Measurements from ENCODE around the gene PRSS21.

The PRSS21 gene

GRCh38 chr16:2819939-2820835, 3.1 kb downstream of the PRSS21 start:
- Histone ChIP-seq H3K27ac (ENCODE audit: low read length) (no peak overlapping the region), H3K9me3 (ENCODE audit: control insufficient read depth in 2 of 2, low read length in 2 of 2) (no peaks in the 10 kb centered on the region), H3K27me3 (ENCODE audit: control insufficient read depth in 1 of 2, insufficient read depth in 2 of 2, low read length in 2 of 2) (peaks cover 11 to 14% of the 10 kb centered on the region in 2 donors), H3K9ac (ENCODE audit: low read length in 2 of 2) (no peak overlapping the region), H3K4me3 (ENCODE audit: low read length in 2 of 2) (no peak overlapping the region), H3K4me1 (ENCODE audit: control insufficient read depth, insufficient read depth, low read length) (no peaks in the 10 kb centered on the region), H3K36me3 (ENCODE audit: control insufficient read depth in 2 of 2, insufficient read depth in 2 of 2, low read length in 2 of 2) (no peaks in the 10 kb centered on the region)

- H3K4me1 ChIP-seq (ENCODE audit: control insufficient read depth, insufficient read depth, low read length), result no peaks in the 10 kb centered on the region
- H3K27me3 ChIP-seq (ENCODE audit: control insufficient read depth in 1 of 2, insufficient read depth in 2 of 2, low read length in 2 of 2), result peaks cover 10 to 11% of the 10 kb centered on the region in 2 donors
- H3K9ac ChIP-seq (ENCODE audit: low read length in 2 of 2), result no peak overlapping the region
- H3K9me3 ChIP-seq (ENCODE audit: control insufficient read depth in 2 of 2, low read length in 2 of 2), result no peaks in the 10 kb centered on the region
- H3K36me3 ChIP-seq (ENCODE audit: control insufficient read depth in 2 of 2, insufficient read depth in 2 of 2, low read length in 2 of 2), result no peaks in the 10 kb centered on the region
- H3K4me3 ChIP-seq (ENCODE audit: low read length in 2 of 2), result no peak overlapping the region
- no peak overlapping the region for H3K27ac ChIP-seq (ENCODE audit: low read length)
These were observed 3.9 kb downstream of the PRSS21 start for GRCh38 chr16:2820836-2821486.

GRCh38 chr16:2821487-2822157, 4.6 kb downstream of the PRSS21 start:
- Histone ChIP-seq H3K9me3 (ENCODE audit: control insufficient read depth in 2 of 2, low read length in 2 of 2) (no peaks in the 10 kb centered on the region), H3K36me3 (ENCODE audit: control insufficient read depth in 2 of 2, insufficient read depth in 2 of 2, low read length in 2 of 2) (no peaks in the 10 kb centered on the region), H3K9ac (ENCODE audit: low read length in 2 of 2) (no peak overlapping the region), H3K4me1 (ENCODE audit: control insufficient read depth, insufficient read depth, low read length) (no peaks in the 10 kb centered on the region), H3K27me3 (ENCODE audit: control insufficient read depth in 1 of 2, insufficient read depth in 2 of 2, low read length in 2 of 2) (peaks cover 10 to 11% of the 10 kb centered on the region in 2 donors), H3K4me3 (ENCODE audit: low read length in 2 of 2) (no peak overlapping the region), H3K27ac (ENCODE audit: low read length) (no peak overlapping the region)

GRCh38 chr16:2822158-2822495, 5.1 kb downstream of the PRSS21 start:
- Histone ChIP-seq H3K4me1 (ENCODE audit: control insufficient read depth, insufficient read depth, low read length) (no peaks in the 10 kb centered on the region), H3K36me3 (ENCODE audit: control insufficient read depth in 2 of 2, insufficient read depth in 2 of 2, low read length in 2 of 2) (no peaks in the 10 kb centered on the region), H3K27ac (ENCODE audit: low read length) (no peak overlapping the region), H3K9me3 (ENCODE audit: control insufficient read depth in 2 of 2, low read length in 2 of 2) (no peaks in the 10 kb centered on the region), H3K9ac (ENCODE audit: low read length in 2 of 2) (no peak overlapping the region), H3K4me3 (ENCODE audit: low read length in 2 of 2) (no peak overlapping the region), H3K27me3 (ENCODE audit: control insufficient read depth in 1 of 2, insufficient read depth in 2 of 2, low read length in 2 of 2) (peaks cover 8 to 10% of the 10 kb centered on the region in 2 donors)

GRCh38 chr16:2822496-2822895, 5.5 kb downstream of the PRSS21 start:
- no peaks in the 10 kb centered on the region for H3K4me1 ChIP-seq (ENCODE audit: control insufficient read depth, insufficient read depth, low read length)
- peaks cover 8 to 10% of the 10 kb centered on the region in 2 donors for H3K27me3 ChIP-seq (ENCODE audit: control insufficient read depth in 1 of 2, insufficient read depth in 2 of 2, low read length in 2 of 2)
- no peak overlapping the region for H3K9ac ChIP-seq (ENCODE audit: low read length in 2 of 2)
- no peak overlapping the region for H3K4me3 ChIP-seq (ENCODE audit: low read length in 2 of 2)
- no peaks in the 10 kb centered on the region for H3K36me3 ChIP-seq (ENCODE audit: control insufficient read depth in 2 of 2, insufficient read depth in 2 of 2, low read length in 2 of 2)
- H3K9me3 ChIP-seq (ENCODE audit: control insufficient read depth in 2 of 2, low read length in 2 of 2), result no peaks in the 10 kb centered on the region
- no peak overlapping the region for H3K27ac ChIP-seq (ENCODE audit: low read length)

- Histone ChIP-seq H3K4me3 (ENCODE audit: low read length in 2 of 2) (no peak overlapping the region), H3K9ac (ENCODE audit: low read length in 2 of 2) (no peak overlapping the region), H3K27ac (ENCODE audit: low read length) (no peak overlapping the region), H3K36me3 (ENCODE audit: control insufficient read depth in 2 of 2, insufficient read depth in 2 of 2, low read length in 2 of 2) (no peaks in the 10 kb centered on the region), H3K4me1 (ENCODE audit: control insufficient read depth, insufficient read depth, low read length) (no peaks in the 10 kb centered on the region), H3K9me3 (ENCODE audit: control insufficient read depth in 2 of 2, low read length in 2 of 2) (no peaks in the 10 kb centered on the region), H3K27me3 (ENCODE audit: control insufficient read depth in 1 of 2, insufficient read depth in 2 of 2, low read length in 2 of 2) (peaks cover 5 to 7% of the 10 kb centered on the region in 2 donors)
These were observed 7.6 kb downstream of the PRSS21 start for GRCh38 chr16:2824626-2825025.

- Histone ChIP-seq H3K27ac (ENCODE audit: low read length) (no peak overlapping the region), H3K36me3 (ENCODE audit: control insufficient read depth in 2 of 2, insufficient read depth in 2 of 2, low read length in 2 of 2) (no peaks in the 10 kb centered on the region), H3K4me1 (ENCODE audit: control insufficient read depth, insufficient read depth, low read length) (no peaks in the 10 kb centered on the region), H3K4me3 (ENCODE audit: low read length in 2 of 2) (no peak overlapping the region), H3K9ac (ENCODE audit: low read length in 2 of 2) (no peak overlapping the region), H3K27me3 (ENCODE audit: control insufficient read depth in 1 of 2, insufficient read depth in 2 of 2, low read length in 2 of 2) (peaks cover 6 to 11% of the 10 kb centered on the region in 2 donors), H3K9me3 (ENCODE audit: control insufficient read depth in 2 of 2, low read length in 2 of 2) (no peaks in the 10 kb centered on the region)
These were observed 8.2 kb downstream of the PRSS21 start for GRCh38 chr16:2825049-2825742.

- H3K4me1 ChIP-seq (ENCODE audit: control insufficient read depth, insufficient read depth, low read length), result no peaks in the 10 kb centered on the region
- no peak overlapping the region for H3K9ac ChIP-seq (ENCODE audit: low read length in 2 of 2)
- no peaks in the 10 kb centered on the region for H3K9me3 ChIP-seq (ENCODE audit: control insufficient read depth in 2 of 2, low read length in 2 of 2)
- no peak overlapping the region for H3K27ac ChIP-seq (ENCODE audit: low read length)
- H3K27me3 ChIP-seq (ENCODE audit: control insufficient read depth in 1 of 2, insufficient read depth in 2 of 2, low read length in 2 of 2), result peaks cover 9 to 12% of the 10 kb centered on the region in 2 donors
- no peak overlapping the region for H3K4me3 ChIP-seq (ENCODE audit: low read length in 2 of 2)
- H3K36me3 ChIP-seq (ENCODE audit: control insufficient read depth in 2 of 2, insufficient read depth in 2 of 2, low read length in 2 of 2), result no peaks in the 10 kb centered on the region
These were observed 8.9 kb downstream of the PRSS21 start for GRCh38 chr16:2825906-2826305.

GRCh38 chr16:2826591-2827373, 9.7 kb downstream of the PRSS21 start:
- Histone ChIP-seq H3K27me3 (ENCODE audit: control insufficient read depth in 1 of 2, insufficient read depth in 2 of 2, low read length in 2 of 2) (peaks cover 13 to 17% of the 10 kb centered on the region in 2 donors), H3K4me1 (ENCODE audit: control insufficient read depth, insufficient read depth, low read length) (no peaks in the 10 kb centered on the region), H3K9ac (ENCODE audit: low read length in 2 of 2) (no peak overlapping the region), H3K36me3 (ENCODE audit: control insufficient read depth in 2 of 2, insufficient read depth in 2 of 2, low read length in 2 of 2) (no peaks in the 10 kb centered on the region), H3K4me3 (ENCODE audit: low read length in 2 of 2) (no peak overlapping the region), H3K9me3 (ENCODE audit: control insufficient read depth in 2 of 2, low read length in 2 of 2) (no peaks in the 10 kb centered on the region), H3K27ac (ENCODE audit: low read length) (no peak overlapping the region)

- Histone ChIP-seq H3K27me3 (ENCODE audit: control insufficient read depth in 1 of 2, insufficient read depth in 2 of 2, low read length in 2 of 2) (peaks cover 16 to 17% of the 10 kb centered on the region in 2 donors), H3K4me1 (ENCODE audit: control insufficient read depth, insufficient read depth, low read length) (no peaks in the 10 kb centered on the region)
These were observed 10.3 kb downstream of the PRSS21 start for GRCh38 chr16:2827374-2827791.

More at GRCh38 chr16:2827374-2827791, 10.3 kb downstream of the PRSS21 start:
- Histone ChIP-seq H3K27ac (ENCODE audit: low read length) (no peak overlapping the region), H3K9ac (ENCODE audit: low read length in 2 of 2) (no peak overlapping the region), H3K9me3 (ENCODE audit: control insufficient read depth in 2 of 2, low read length in 2 of 2) (no peaks in the 10 kb centered on the region), H3K4me3 (ENCODE audit: low read length in 2 of 2) (no peak overlapping the region), H3K36me3 (ENCODE audit: control insufficient read depth in 2 of 2, insufficient read depth in 2 of 2, low read length in 2 of 2) (no peaks in the 10 kb centered on the region)

Measured in stomach smooth muscle (tissue), 2 donors.